ENCODE results near the gene F11.
"Not testable (repeated sequence)": the region's sequence is repeated elsewhere in the genome, so short reads cannot be mapped to it uniquely, and the experiment has no call there.

The F11 gene

GRCh38 chr4:186250760-186251159 is 15.2 kb upstream of the F11 start:
- no peak for DNase-seq

- no peak for DNase-seq
Measured at GRCh38 chr4:186255122-186255521, 10.9 kb upstream of the F11 start.

GRCh38 chr4:186258216-186258811 is 7.7 kb upstream of the F11 start:
- DNase-seq: no peak

GRCh38 chr4:186260117-186260503 is 5.9 kb upstream of the F11 start:
- DNase-seq: no peak

- DNase-seq: no peak
Measured at GRCh38 chr4:186260504-186261448, 5.2 kb upstream of the F11 start.

- DNase-seq: no peak
Measured at GRCh38 chr4:186264660-186265059, 1.3 kb upstream of the F11 start.

GRCh38 chr4:186265250-186265649 is 739 bp upstream of the F11 start:
- not testable (repeated sequence) for DNase-seq

- no peak for DNase-seq
Measured at GRCh38 chr4:186266729-186267456, 904 bp downstream of the F11 start.

GRCh38 chr4:186271081-186271678 is 5.2 kb downstream of the F11 start:
- DNase-seq: no peak

- DNase-seq: no peak
Measured at GRCh38 chr4:186272699-186273391, 6.9 kb downstream of the F11 start.

- not testable (repeated sequence) for DNase-seq
Measured at GRCh38 chr4:186273392-186273789, 7.4 kb downstream of the F11 start.

- DNase-seq: no peak
Measured at GRCh38 chr4:186283311-186283710, 17.3 kb downstream of the F11 start.

- no peak for DNase-seq
Measured at GRCh38 chr4:186285147-186285546, 19.2 kb downstream of the F11 start.

- DNase-seq: no peak
Measured at GRCh38 chr4:186286581-186286980, 20.6 kb downstream of the F11 start.

GRCh38 chr4:186291256-186291890 is 25.4 kb downstream of the F11 start:
- no peak for DNase-seq

- no peak for DNase-seq
Measured at GRCh38 chr4:186294160-186294559, 28.2 kb downstream of the F11 start.

- no peak for DNase-seq
Measured at GRCh38 chr4:186296481-186296880, 30.5 kb downstream of the F11 start.

GRCh38 chr4:186297013-186297645 is 31.1 kb downstream of the F11 start:
- DNase-seq: no peak

- DNase-seq: no peak
Measured at GRCh38 chr4:186298031-186298647, 32.1 kb downstream of the F11 start.

GRCh38 chr4:186299291-186299690 is 33.3 kb downstream of the F11 start:
- DNase-seq: no peak
